ENCODE data around the gene KRABD2.

The KRABD2 gene

DNA sequence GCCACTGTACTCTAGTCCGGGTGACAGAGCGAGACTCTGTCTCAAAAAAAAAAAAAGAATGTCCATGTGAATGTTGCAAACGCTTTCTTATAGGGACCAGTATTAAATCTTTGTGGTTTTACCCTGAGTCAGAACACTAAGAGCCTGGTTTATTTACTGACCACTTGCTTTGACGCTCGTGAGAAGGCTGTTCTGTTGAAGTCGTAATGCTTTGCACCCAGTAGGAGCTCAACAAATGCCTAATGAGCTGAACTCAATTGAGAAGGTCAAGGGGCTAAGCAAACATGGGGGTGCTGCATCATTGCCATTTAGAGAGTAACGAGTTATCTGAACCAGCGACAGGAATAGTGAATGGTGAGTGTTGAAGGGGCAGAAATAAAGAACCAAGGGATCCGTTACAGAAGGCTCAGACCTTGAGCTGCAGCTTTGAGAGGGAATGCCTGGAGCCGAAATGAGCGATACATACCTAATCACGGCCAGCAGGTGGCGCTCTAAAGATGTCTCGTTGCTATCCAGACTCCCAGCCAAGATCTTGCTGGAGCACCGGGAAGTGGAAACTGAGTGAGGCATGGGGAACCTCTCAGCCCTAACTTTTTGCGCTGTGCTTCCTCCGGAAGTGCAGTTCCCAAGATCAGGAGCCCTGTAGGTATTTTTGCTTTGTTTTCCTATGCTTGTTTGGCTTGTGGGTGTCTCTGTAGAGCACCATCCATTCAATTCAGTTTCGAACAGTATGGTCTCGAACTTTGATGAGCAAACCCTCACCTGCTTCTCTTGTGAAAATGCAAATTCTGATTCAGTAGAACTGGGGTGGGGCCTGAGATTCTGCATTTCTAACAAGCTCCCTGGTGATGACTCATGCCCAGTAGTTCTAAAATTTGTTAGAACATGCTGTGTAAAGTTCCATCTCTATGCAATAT is 33.7 kb upstream of the KRABD2 start:
- H3K27ac ChIP-seq, result peak overlapping the region; percentile 97

DNA sequence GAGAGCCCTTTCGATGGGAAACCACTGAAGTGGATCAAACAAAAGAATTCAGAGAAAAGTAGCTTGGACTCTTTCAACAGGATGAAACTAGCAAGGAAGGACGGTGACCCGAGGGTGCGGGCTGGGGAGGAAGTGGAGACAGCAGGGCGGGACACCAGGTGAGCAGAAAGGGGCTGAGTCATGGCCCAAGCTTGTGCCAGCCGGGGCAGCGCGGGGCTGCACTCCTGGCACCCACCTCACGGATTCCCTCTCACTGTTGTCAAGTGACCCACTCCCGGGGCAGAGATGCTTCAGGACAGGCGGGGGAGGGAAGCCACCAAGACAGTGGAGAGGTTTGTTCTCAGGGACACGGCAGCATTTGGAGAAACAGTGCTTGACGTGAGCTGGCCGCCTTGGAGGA is 31.9 kb upstream of the KRABD2 start:
- H3K4me1 ChIP-seq (ENCODE audit: control insufficient read depth in 1 of 2, insufficient read depth in 1 of 2, low read depth in 1 of 2, low read length in 1 of 2), result peaks cover 34 to 40% of the 10 kb centered on the region in 2 experiments
- TF ChIP-seq, protein P1, sequence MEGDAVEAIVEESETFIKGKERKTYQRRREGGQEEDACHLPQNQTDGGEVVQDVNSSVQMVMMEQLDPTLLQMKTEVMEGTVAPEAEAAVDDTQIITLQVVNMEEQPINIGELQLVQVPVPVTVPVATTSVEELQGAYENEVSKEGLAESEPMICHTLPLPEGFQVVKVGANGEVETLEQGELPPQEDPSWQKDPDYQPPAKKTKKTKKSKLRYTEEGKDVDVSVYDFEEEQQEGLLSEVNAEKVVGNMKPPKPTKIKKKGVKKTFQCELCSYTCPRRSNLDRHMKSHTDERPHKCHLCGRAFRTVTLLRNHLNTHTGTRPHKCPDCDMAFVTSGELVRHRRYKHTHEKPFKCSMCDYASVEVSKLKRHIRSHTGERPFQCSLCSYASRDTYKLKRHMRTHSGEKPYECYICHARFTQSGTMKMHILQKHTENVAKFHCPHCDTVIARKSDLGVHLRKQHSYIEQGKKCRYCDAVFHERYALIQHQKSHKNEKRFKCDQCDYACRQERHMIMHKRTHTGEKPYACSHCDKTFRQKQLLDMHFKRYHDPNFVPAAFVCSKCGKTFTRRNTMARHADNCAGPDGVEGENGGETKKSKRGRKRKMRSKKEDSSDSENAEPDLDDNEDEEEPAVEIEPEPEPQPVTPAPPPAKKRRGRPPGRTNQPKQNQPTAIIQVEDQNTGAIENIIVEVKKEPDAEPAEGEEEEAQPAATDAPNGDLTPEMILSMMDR (IDR thresholded peaks at IDR 0.05), result no peak
- H3K27me3 ChIP-seq, result no peaks in the 10 kb centered on the region
- peak overlapping the region; percentile 25 for H3K27ac ChIP-seq
- no peaks in the 10 kb centered on the region for H3K9me3 ChIP-seq
- H3K36me3 ChIP-seq, result no peaks in the 10 kb centered on the region
- no peak overlapping the region for H3K4me3 ChIP-seq (ENCODE audit: low read depth in 1 of 2, low read length in 1 of 2)

More for the DNA sequence above, 33.7 kb upstream of the KRABD2 start:
- TF ChIP-seq, protein P1 (IDR thresholded peaks at IDR 0.05), result peak; percentile 89
- H3K36me3 ChIP-seq, result no peaks in the 10 kb centered on the region
- H3K4me1 ChIP-seq (ENCODE audit: control insufficient read depth in 1 of 2, insufficient read depth in 1 of 2, low read depth in 1 of 2, low read length in 1 of 2), result peaks cover 49 to 50% of the 10 kb centered on the region in 2 experiments
- H3K27me3 ChIP-seq, result no peaks in the 10 kb centered on the region
- peak overlapping the region; percentile 26 to 52 for H3K4me3 ChIP-seq (ENCODE audit: low read depth in 1 of 2, low read length in 1 of 2)
- H3K9me3 ChIP-seq, result no peaks in the 10 kb centered on the region

DNA sequence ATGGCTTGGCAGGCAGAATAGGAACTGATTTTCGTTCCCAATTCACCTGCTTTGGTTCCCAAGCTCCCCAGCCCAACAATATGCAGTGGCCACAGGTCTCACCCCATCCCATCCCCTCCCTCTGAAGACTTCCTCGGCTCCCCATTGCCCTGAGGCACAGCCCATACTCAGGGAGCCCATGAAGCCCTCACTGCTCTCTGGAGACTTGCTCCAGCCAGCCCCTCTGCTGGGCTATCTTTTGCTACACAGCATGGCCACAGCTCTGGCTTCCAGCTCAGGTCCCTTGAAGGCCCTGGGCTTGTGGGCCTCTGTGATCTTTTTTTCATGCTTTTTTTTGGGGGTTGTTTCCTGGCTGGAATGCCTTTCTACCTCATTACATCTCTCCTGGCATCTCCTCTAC is 29.7 kb upstream of the KRABD2 start:
- Histone ChIP-seq H3K36me3 (no peaks in the 10 kb centered on the region), H3K4me1 (ENCODE audit: control insufficient read depth in 1 of 2, insufficient read depth in 1 of 2, low read depth in 1 of 2, low read length in 1 of 2) (peaks cover 12 to 22% of the 10 kb centered on the region in 2 experiments), H3K9me3 (no peaks in the 10 kb centered on the region), H3K27ac (no peak overlapping the region), H3K27me3 (no peaks in the 10 kb centered on the region), H3K4me3 (ENCODE audit: low read depth in 1 of 2, low read length in 1 of 2) (no peak overlapping the region)
- TF ChIP-seq, protein P1 (IDR thresholded peaks at IDR 0.05), result no peak

DNA sequence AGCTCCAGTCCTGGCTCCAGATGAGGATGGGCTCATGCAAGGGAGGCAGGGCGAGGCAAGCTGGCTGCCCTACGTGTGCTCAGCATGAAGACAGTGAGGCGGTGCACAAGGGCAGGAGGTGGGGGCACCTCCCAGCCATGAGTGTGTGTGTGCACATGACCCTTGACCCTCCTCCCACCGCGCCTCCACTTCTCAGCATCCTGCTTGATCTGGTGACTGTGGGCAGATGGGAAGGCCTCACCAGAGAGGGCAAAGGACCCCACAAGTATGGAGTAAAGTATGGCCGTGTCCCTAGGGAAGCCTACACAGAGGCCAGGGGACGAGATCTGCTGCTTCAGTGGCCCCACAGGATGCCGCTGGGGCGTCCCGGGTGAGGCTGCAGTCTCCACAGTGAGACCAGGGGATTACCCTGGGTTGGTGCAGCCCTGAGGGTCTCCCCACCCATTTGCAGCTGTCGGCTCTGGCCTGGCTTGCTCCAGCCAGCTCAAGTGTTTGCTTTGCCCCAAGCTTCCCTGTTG is 29.1 kb upstream of the KRABD2 start:
- TF ChIP-seq, protein P1 (IDR thresholded peaks at IDR 0.05), result no peak
- H3K4me3 ChIP-seq (ENCODE audit: low read depth in 1 of 2, low read length in 1 of 2), result no peak overlapping the region
- H3K27me3 ChIP-seq, result no peaks in the 10 kb centered on the region
- H3K36me3 ChIP-seq, result no peaks in the 10 kb centered on the region
- peaks cover 6 to 16% of the 10 kb centered on the region in 2 experiments for H3K4me1 ChIP-seq (ENCODE audit: control insufficient read depth in 1 of 2, insufficient read depth in 1 of 2, low read depth in 1 of 2, low read length in 1 of 2)
- H3K27ac ChIP-seq, result no peak overlapping the region
- H3K9me3 ChIP-seq, result no peaks in the 10 kb centered on the region

DNA sequence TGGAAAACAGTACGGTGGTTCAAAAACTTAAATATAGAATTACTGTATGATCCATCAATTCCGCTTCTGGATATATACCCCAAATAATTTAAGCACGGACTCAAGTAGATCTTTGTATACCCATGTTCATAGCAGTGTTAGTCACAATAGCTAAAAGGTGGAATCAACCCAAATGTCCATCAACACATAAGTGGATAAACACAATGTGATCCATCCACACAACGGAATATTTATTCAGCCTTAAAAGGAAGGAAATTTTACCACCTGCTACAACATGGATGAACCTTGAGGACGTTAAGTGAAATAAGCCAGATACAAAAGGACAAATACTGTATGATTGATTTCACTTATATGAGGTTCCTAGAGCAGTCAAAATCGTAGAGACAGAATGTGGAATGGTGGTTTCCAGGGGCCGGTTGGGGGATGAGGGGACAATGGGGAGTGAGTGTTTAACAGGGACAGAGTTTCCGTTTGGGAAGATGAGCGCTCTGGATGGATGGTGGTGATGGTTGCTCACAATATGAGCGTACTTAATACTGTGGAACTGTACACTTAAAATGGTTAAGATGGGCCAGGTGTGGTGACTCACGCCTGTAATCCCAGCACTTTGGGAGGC is 26.5 kb upstream of the KRABD2 start:
- no peak overlapping the region for H3K27ac ChIP-seq
- TF ChIP-seq, protein P1 (IDR thresholded peaks at IDR 0.05), result no peak
- no peaks in the 10 kb centered on the region for H3K9me3 ChIP-seq
- peaks cover 0 to 3% of the 10 kb centered on the region in 2 experiments for H3K4me1 ChIP-seq (ENCODE audit: control insufficient read depth in 1 of 2, insufficient read depth in 1 of 2, low read depth in 1 of 2, low read length in 1 of 2)
- H3K27me3 ChIP-seq, result peaks cover 16% of the 10 kb centered on the region
- H3K4me3 ChIP-seq (ENCODE audit: low read depth in 1 of 2, low read length in 1 of 2), result no peak overlapping the region
- no peaks in the 10 kb centered on the region for H3K36me3 ChIP-seq
